Stimulated activated CD8-positive, alpha-beta memory T cell treated with anti-CD3 and anti-CD28 coated beads, Interleukin-15, amount 100 ng/mL, for 4 hours (primary cell): ENCODE measurements around the gene XG.
"Not testable (repeated sequence)": the region's sequence is repeated elsewhere in the genome, so short reads cannot be mapped to it uniquely, and the experiment has no call there.

ENCODE experiments used
- DNase-seq, 2 donors: peaks; one replicate each; pipeline ENCODE4 v3.0.0-alpha.2; 2020; ENCODE audit warnings: low read depth in 2 of 2

XG gene

GRCh38 chrX:2733286-2733685 is 18.6 kb upstream of the XG start:
- no peak for DNase-seq

GRCh38 chrX:2735270-2735669 is 16.6 kb upstream of the XG start:
- no peak for DNase-seq

DNA sequence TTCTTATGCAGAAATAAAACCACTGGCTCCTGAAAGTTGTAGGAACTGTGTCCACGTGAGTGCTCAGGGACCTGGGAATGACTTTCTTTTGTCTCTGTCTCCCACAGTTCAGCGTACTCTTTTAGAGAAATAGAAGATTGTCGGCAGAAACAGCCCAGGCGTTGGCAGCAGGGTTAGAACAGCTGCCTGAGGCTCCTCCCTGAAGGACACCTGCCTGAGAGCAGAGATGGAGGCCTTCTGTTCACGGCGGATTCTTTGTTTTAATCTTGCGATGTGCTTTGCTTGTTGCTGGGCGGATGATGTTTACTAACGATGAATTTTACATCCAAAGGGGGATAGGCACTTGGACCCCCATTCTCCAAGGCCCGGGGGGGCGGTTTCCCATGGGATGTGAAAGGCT is 11.2 kb upstream of the XG start:
- DNase-seq = no peak

DNA sequence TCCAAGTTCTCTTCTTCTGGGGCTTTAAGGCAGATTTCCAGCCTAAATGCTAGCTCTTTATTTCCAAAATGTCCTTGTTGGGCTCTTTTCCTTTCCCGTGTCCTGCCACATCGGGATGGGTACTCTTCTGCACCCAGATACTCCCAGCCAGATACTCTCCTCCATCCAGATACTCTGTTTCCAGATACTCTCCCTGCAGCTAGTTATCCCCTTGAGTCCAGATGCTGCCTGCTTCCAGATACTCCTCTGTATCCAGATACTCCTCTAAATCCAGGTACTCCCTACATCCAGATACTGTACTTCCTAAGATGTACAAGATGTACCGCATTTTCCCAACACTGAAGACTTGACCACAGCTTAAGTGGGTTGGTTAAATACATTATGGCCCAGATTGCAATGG is 10.5 kb upstream of the XG start:
- DNase-seq = no peak

DNA sequence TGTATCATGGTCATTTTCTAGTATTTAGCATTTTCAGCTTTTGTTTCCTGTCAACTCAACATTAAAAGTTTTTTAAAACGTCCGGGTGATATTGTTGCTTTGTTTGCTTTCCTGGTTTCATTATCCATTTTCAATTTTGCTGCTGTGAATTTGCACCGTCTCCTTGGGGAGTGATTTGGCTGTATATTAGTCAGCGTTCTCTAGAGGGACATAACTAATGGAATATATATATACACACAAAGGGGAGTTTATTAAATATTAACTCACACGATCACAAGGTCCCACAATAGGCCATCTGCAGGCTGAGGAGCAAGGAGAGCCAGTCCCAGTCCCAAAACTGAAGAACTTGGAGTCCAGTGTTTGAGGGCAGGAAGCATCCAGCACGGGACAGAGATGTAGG is 5.6 kb upstream of the XG start:
- not testable (repeated sequence) for DNase-seq

- DNase-seq = no peak
Observed at GRCh38 chrX:2748171-2748814, 3.5 kb upstream of the XG start.

- no peak for DNase-seq
Observed at GRCh38 chrX:2748815-2749188, 3.0 kb upstream of the XG start.

DNA sequence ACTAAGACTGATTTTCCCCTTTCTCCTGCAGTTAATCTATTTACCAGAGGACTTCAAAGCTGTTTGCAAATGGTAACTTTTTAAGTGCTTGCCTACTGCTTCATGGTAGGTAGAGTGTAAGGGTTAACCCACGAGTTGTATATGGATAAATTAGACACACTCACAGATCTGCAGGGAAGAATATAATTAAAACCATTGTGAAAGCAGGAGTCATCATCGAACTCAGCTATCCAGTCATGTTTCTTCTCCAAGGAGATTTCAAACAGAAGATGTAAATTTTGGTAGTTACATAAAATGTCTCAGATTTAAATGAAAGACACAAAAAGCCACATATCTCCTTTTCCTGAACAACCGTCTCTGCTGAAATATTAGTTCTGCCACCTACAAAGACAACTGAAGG is 549 bp upstream of the XG start:
- DNase-seq = no peak

- DNase-seq = not testable (repeated sequence)
Observed at GRCh38 chrX:2752441-2752840, 601 bp downstream of the XG start.

DNA sequence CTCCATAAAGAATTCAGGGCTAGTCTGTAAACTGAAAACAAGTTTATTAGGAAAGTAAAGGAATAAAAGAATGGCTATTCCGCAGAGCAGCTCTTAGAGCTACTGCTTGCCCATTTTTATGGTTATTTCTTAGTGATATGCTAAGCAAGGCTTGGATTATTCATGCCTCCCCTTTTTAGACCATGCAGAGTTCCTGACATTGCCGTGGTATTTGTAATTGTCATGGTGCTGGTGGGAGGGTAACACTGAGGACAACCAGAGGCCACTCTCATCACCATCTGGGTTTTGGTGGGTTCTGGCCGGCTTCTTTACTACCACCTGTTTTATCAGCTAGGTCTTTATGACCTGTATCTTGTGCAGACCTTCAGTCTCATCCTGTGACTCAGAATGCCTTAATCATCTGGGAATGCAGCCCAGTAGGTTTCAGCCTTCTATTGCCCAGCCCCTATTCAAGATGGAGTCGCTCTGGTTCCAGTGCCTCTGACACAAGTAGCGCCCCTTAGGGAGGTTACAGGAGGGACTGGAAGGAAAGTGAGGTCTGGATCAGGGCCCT is 3.4 kb downstream of the XG start:
- not testable (repeated sequence) for DNase-seq

DNA sequence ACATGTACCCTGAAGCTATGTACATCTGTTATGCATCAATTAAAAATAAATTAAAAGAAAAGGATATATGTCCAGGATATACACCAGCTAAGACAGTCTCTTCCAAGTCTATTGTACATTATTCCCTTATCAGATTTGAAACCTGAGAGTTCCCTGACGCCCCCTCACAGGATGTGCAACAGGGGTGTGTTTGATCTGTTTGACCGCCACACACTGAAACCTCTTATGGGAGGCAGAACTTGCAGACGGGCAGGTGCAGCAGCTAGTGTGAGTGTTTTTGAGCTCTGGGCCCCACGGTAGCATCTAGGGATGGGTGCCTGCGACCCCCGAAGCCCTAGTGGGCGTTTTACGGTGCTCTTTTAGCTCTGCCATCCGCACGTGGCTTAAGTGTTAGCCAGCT is 4.7 kb downstream of the XG start:
- DNase-seq = no peak

GRCh38 chrX:2761246-2761645 is 9.4 kb downstream of the XG start:
- DNase-seq = no peak

DNA sequence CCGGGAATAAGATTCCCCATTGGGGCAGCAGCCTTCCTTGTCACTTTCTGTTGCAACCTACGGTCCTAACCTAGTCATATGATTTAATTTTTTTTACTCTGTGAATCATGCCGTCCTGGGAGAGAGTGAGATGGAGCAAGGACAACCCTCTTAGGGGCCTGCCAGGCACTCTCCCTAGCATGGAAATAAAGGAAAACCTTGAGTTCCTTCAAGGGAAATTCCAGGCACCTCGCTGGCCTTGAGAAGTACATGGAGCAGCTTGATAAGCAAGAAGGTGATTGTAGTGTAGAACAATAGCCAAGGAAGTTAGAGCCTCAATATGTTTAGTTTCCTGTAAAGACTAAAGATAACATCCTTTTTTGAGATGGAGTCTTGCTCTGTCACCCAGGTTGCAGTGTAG is 10.8 kb downstream of the XG start:
- DNase-seq = not testable (repeated sequence)

DNA sequence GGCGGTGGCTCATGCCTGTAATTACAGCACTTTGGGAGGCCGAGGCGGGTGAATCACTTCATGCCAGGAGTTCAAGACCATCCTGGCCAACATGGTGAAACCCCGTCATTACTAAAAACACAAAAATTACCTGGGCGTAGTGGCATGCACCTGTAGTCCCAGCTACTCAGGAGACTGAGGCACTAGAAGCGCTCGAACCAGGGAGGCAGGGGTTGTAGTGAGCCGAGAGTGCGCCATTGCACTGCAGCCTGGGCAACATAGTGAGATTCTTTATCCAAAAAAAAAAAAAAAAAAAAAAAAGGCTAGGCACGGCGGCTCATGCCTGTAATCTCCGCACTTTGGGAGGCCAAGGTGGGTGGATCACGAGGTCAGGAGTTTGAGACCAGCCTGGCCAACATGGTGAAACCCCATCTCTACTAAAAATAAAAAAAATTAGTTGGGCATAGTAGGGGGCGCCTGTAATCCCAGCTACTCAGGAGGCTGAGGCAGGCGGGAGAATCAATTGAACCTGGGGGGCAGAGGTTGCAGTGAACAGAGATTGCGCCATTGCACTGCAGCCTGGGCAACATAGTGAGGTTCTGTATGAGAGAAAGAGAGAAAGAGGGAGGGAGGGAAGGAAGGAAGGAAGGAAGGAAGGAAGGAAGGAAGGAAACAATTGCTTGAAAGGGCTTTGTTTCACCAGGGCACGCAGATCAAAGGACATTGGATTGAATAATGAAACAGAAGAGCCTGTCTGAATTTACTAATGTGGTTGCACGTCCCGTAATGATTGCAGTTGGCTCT is 13.1 kb downstream of the XG start:
- DNase-seq = not testable (repeated sequence)

- no peak for DNase-seq
Observed at GRCh38 chrX:2765549-2765830, 13.7 kb downstream of the XG start.

- DNase-seq = no peak
Observed at GRCh38 chrX:2766906-2767305, 15.1 kb downstream of the XG start.

DNA sequence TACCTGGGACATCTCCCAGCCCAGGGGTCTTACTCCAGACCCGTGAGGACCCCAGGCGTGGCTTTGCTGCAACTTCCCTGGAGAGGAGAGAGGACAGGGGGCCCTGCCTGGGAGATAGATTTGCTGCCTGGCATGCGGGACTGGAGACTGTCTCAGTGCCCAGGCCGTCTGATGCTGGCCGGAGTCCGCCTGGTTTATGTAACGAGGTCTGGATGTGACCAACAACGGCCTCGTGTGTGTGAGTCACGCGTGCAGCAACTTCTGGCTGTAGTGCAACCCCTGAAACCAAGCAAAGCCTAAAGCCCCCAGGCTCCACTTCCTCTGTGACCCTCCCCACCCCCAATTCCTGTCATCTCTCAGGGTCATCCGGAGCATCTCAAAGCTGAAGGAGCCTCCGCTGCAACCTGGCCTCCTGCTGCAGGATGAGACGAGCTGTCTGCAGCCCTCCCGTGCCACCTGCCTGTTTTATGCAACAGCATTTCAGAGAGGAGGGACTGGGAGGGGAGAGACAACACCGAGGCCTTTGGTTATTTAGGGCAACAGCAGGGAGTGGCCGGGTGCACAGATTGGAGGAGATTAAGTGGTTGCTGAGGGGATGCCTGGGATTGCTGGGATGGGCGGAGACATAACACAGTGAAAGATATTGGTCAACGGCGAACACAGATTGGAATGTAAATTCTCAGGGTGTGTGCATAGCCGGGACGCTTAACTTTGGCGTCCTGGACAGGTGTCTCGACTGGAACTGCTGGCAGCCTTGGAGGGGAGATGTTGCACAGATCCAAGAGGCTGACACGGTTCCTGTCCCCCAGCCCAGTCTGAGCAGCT is 16.0 kb downstream of the XG start:
- DNase-seq = no peak

DNA sequence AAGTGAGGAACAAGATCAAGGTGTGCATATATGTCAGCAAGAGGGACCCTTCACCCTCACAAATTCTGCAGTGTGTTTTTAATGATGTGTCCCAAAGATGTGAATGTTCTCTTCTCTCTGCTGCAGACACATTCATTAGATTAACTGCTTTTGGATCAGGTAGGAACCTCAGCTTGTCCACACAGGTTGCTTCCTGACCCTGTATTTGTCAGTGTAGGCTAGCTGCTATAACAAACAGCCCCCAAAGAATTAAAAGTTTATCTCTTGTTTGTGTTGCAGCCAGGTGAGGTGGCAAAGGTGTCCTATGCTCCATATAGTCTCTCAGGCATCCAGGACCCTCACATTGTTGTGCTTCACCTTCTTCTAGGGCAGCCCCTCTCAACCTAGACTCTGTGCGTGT is 17.8 kb downstream of the XG start:
- DNase-seq = no peak

GRCh38 chrX:2773166-2774055 is 21.6 kb downstream of the XG start:
- not testable (repeated sequence) for DNase-seq

- DNase-seq = no peak
Observed at GRCh38 chrX:2774057-2774456, 22.2 kb downstream of the XG start.

GRCh38 chrX:2774776-2775175 is 22.9 kb downstream of the XG start:
- no peak for DNase-seq
